ENCODE measurements around the gene ZNRD2.
A peak's percentile ranks its signal among the peaks of the same experiment; 100 is the strongest.

ZNRD2 gene

DNA sequence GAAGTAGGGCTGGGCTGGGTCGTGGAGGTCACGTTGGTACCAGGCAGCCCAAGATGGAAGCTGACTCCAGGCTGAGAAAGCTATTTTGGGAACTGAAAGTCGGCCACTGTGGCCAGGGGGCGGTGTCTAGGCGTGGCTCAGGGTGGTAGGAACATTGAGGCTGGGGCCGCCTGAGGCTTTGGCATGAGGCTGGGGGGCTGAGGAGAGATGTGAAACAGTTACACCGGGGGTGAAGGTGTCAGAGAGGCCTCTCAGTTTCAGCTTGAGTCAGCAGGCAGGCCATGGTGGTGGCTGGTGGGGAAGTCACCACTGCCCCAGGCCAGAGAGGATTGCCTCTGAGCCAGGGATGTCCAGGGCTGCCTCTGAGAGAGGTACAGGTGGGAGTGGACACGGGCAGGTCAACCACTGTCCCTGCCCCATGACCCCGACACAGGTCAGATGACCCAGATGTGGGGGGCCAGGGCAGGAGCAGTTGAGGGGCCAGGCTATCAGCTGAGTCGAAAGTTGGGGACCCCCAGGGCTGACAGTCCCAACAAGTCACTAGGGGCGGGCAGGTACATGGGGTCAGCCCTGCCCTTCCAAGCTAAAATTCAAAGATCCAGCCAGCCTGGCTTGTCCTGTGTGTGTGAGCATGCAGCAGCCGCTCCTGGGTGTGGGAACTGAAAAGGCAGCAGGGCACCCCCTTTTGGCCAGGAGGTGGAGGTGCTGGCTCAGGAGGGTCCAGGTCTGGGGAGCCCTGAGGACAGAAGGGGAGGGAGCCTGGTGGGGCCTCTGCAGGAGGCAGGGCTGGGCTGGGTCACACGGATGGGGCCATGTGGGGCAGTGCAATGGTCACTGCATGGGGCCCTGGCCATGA, 18.1 kb downstream of the ZNRD2 start:
- Mint-ChIP-seq H3K27ac (peak overlapping the region; percentile 39), H3K9me3 (no peaks in the 10 kb centered on the region), H3K4me1 (peaks cover 70% of the 10 kb centered on the region), H3K36me3 (ENCODE audit: low read depth) (peaks cover 5% of the 10 kb centered on the region), H3K27me3 (ENCODE audit: low read depth, poor library complexity) (peaks cover 50% of the 10 kb centered on the region), H3K4me3 (no peak overlapping the region)
- TF ChIP-seq, protein P1, sequence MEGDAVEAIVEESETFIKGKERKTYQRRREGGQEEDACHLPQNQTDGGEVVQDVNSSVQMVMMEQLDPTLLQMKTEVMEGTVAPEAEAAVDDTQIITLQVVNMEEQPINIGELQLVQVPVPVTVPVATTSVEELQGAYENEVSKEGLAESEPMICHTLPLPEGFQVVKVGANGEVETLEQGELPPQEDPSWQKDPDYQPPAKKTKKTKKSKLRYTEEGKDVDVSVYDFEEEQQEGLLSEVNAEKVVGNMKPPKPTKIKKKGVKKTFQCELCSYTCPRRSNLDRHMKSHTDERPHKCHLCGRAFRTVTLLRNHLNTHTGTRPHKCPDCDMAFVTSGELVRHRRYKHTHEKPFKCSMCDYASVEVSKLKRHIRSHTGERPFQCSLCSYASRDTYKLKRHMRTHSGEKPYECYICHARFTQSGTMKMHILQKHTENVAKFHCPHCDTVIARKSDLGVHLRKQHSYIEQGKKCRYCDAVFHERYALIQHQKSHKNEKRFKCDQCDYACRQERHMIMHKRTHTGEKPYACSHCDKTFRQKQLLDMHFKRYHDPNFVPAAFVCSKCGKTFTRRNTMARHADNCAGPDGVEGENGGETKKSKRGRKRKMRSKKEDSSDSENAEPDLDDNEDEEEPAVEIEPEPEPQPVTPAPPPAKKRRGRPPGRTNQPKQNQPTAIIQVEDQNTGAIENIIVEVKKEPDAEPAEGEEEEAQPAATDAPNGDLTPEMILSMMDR (IDR thresholded peaks at IDR 0.05): peak; percentile 43
- DNase-seq: no peak

DNA sequence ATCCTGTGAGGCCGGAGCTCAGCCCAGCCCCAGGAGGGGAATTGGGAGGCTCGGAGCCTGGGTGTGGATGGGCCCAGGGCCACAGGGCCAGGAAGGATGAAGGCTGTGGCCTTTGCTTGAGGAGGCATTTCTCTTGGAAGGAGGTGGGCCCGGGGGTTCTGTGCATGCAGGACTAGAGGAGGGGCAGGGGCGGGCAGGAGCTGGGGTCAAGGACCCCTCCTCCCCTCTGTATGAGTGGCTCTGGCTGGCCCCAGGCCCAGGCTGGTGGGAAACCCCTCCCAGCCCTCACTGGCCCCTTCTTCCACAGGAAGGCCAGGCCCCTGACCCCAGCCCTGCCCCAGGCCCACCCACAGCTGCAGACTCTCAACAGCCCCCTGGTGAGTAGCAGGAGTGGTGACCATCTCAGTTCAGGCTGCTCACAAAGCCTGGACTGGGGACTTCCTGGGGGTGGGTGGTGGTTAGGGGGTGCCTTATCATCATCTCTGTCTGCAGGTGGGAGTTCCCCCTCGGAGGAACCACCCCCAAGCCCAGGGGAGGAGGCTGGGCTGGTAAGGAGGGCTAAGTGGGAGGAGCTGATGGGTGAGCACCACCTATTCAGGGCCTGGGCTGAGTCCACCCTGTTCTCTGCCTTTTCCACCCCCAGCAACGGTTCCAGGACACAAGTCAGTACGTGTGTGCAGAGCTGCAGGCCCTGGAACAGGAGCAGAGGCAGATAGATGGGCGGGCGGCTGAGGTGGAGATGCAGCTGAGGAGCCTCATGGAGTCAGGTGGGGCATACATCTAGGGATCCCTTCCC, 19.4 kb downstream of the ZNRD2 start:
- DNase-seq: no peak
- Mint-ChIP-seq H3K27me3 (ENCODE audit: low read depth, poor library complexity) (peaks cover 51% of the 10 kb centered on the region), H3K4me1 (peaks cover 71% of the 10 kb centered on the region), H3K27ac (no peak overlapping the region), H3K4me3 (no peak overlapping the region), H3K36me3 (ENCODE audit: low read depth) (peaks cover 5% of the 10 kb centered on the region), H3K9me3 (no peaks in the 10 kb centered on the region)
- TF ChIP-seq, protein P1 (IDR thresholded peaks at IDR 0.05): no peak

GRCh38 chr11:65590240-65590738, 20.0 kb downstream of the ZNRD2 start:
- Mint-ChIP-seq H3K4me3 (no peak overlapping the region), H3K27me3 (ENCODE audit: low read depth, poor library complexity) (peaks cover 50% of the 10 kb centered on the region), H3K27ac (no peak overlapping the region), H3K9me3 (no peaks in the 10 kb centered on the region), H3K36me3 (ENCODE audit: low read depth) (peaks cover 5% of the 10 kb centered on the region), H3K4me1 (peaks cover 74% of the 10 kb centered on the region)
- TF ChIP-seq, protein P1 (IDR thresholded peaks at IDR 0.05): no peak
- DNase-seq: no peak

- Mint-ChIP-seq H3K27me3 (ENCODE audit: low read depth, poor library complexity) (peaks cover 47% of the 10 kb centered on the region), H3K36me3 (ENCODE audit: low read depth) (peaks cover 5% of the 10 kb centered on the region), H3K4me1 (peaks cover 59% of the 10 kb centered on the region), H3K9me3 (no peaks in the 10 kb centered on the region), H3K27ac (no peak overlapping the region), H3K4me3 (peak overlapping the region; percentile 59)
- TF ChIP-seq, protein P1 (IDR thresholded peaks at IDR 0.05): no peak
- peak; percentile 72 for DNase-seq
These were observed 21.9 kb downstream of the ZNRD2 start for GRCh38 chr11:65591939-65592857.

DNA sequence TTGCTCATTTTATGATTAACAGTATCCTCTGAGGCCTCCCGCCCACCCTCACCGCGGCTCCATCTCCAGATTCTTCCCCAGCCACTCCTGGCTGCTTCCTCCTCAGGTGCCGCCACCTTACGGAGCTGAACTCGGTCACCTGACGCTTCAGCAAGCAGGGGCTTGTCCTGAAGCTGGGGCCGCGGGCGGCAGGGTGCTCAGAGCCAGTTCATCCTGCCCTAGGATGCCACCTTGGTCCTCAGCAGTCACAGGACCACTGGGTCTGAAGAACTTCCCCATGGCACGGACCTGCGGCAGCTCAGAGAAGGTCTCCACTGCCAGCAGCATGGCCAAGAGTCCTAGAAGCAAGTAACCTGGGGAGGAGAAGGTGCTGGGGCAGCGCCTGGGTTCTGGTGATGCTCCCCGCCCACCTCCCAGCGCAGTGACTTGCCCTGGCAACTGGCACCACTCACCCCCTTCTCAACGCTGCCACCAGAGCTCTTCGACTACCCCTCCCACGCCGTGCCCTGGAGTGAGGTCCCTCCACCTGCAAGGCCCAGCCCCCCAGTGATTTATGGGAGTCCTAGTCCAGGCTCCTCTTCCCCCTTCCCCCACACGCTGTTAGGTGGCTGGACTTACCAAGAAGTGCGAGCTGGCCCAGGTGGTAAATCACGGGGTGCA, 22.7 kb downstream of the ZNRD2 start:
- no peak overlapping the region for H3K27ac Mint-ChIP-seq
- peaks cover 47% of the 10 kb centered on the region for H3K27me3 Mint-ChIP-seq (ENCODE audit: low read depth, poor library complexity)
- TF ChIP-seq, protein P1 (IDR thresholded peaks at IDR 0.05): no peak
- H3K4me3 Mint-ChIP-seq: peak overlapping the region; percentile 62
- H3K4me1 Mint-ChIP-seq: peaks cover 51% of the 10 kb centered on the region
- H3K36me3 Mint-ChIP-seq (ENCODE audit: low read depth): peaks cover 10% of the 10 kb centered on the region
- DNase-seq: no peak
- H3K9me3 Mint-ChIP-seq: no peaks in the 10 kb centered on the region
